Measurements from ENCODE around the gene MYCN.

- TF ChIP-seq, protein P1, sequence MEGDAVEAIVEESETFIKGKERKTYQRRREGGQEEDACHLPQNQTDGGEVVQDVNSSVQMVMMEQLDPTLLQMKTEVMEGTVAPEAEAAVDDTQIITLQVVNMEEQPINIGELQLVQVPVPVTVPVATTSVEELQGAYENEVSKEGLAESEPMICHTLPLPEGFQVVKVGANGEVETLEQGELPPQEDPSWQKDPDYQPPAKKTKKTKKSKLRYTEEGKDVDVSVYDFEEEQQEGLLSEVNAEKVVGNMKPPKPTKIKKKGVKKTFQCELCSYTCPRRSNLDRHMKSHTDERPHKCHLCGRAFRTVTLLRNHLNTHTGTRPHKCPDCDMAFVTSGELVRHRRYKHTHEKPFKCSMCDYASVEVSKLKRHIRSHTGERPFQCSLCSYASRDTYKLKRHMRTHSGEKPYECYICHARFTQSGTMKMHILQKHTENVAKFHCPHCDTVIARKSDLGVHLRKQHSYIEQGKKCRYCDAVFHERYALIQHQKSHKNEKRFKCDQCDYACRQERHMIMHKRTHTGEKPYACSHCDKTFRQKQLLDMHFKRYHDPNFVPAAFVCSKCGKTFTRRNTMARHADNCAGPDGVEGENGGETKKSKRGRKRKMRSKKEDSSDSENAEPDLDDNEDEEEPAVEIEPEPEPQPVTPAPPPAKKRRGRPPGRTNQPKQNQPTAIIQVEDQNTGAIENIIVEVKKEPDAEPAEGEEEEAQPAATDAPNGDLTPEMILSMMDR (IDR thresholded peaks at IDR 0.05; ENCODE audit: poor library complexity): no peak
- no peak for TF ChIP-seq EZH2phosphoT487 (IDR thresholded peaks at IDR 0.05; ENCODE audit: low read depth, severe bottlenecking, unreplicated experiment)
Observed at GRCh38 chr2:15899327-15899612, 41.1 kb upstream of the MYCN start.
